ENCODE measurements around the gene KRTCAP3. TPM values are rescaled to one million over a fixed set of nuclear protein-coding genes. Genes with fewer than 3 reads are reported as not detected.

KRTCAP3 gene
- total RNA-seq, 1 experiment from 2014 or later, result 0.22 TPM

- no peak overlapping the region for H3K4me3 ChIP-seq (ENCODE audit: low read length)
- H2AFZ ChIP-seq (ENCODE audit: low read length), result no peak overlapping the region
- ChIA-PET POLR2A (ENCODE audit: unreplicated experiment) (no interaction called here), CTCF (no interaction called here)
- H3K9ac ChIP-seq (ENCODE audit: low read length), result no peak overlapping the region
- no peaks in the 10 kb centered on the region for H3K79me2 ChIP-seq (ENCODE audit: low read length)
- DNase-seq, result no peak
- no peaks in the 10 kb centered on the region for H4K20me1 ChIP-seq (ENCODE audit: low read length)
- no peaks in the 10 kb centered on the region for H3K27me3 ChIP-seq (ENCODE audit: low read length)
- TF ChIP-seq CTCF (conservative IDR thresholded peaks at IDR 0.05; ENCODE audit: low read depth, low read length) (no peak), EZH2 (IDR thresholded peaks at IDR 0.05; ENCODE audit: low read length, unreplicated experiment) (no peak), EZH2phosphoT487 (IDR thresholded peaks at IDR 0.05; ENCODE audit: borderline replicate concordance, low read length) (no peak)
- no peaks in the 10 kb centered on the region for H3F3A ChIP-seq (ENCODE audit: low read length, unreplicated experiment)
- H3K4me1 ChIP-seq (ENCODE audit: insufficient read depth, low read length), result peaks cover 11% of the 10 kb centered on the region
- H3K9me3 ChIP-seq (ENCODE audit: low read length), result no peaks in the 10 kb centered on the region
- peaks cover 24% of the 10 kb centered on the region for H3K36me3 ChIP-seq (ENCODE audit: low read depth, low read length)
- H3K27ac ChIP-seq (ENCODE audit: low read length), result no peak overlapping the region
- intact Hi-C loops (cut with micrococcal nuclease), result no loop called here
- H3K9me2 ChIP-seq (replicated peaks; ENCODE audit: low read length), result no peaks in the 10 kb centered on the region
- ATAC-seq, result peak; percentile 23; the same call in 1 of the 2 replicates
- BruUV-seq (replicated peaks), result no TSS peak
- H3K4me2 ChIP-seq (ENCODE audit: low read length), result no peak overlapping the region
Measured at GRCh38 chr2:27442920-27443282, 720 bp downstream of the KRTCAP3 start.

- DNase-seq (no peak), ATAC-seq (no peak)
- no peak overlapping the region for H3K4me3 ChIP-seq (ENCODE audit: low read length)
- H3F3A ChIP-seq (ENCODE audit: low read length, unreplicated experiment), result no peaks in the 10 kb centered on the region
- H4K20me1 ChIP-seq (ENCODE audit: low read length), result no peaks in the 10 kb centered on the region
- no peak overlapping the region for H3K9ac ChIP-seq (ENCODE audit: low read length)
- peak overlapping the region; percentile 61; the same call in 1 of the 2 replicates for H3K27ac ChIP-seq (ENCODE audit: low read length)
- ChIA-PET CTCF (no interaction called here), POLR2A (ENCODE audit: unreplicated experiment) (no interaction called here)
- H3K79me2 ChIP-seq (ENCODE audit: low read length), result no peaks in the 10 kb centered on the region
- intact Hi-C loops (cut with micrococcal nuclease), result no loop called here
- no peak overlapping the region for H3K4me2 ChIP-seq (ENCODE audit: low read length)
- BruUV-seq (replicated peaks), result no TSS peak
- peaks cover 15% of the 10 kb centered on the region for H3K36me3 ChIP-seq (ENCODE audit: low read depth, low read length)
- TF ChIP-seq EZH2phosphoT487 (IDR thresholded peaks at IDR 0.05; ENCODE audit: borderline replicate concordance, low read length) (no peak), EZH2 (IDR thresholded peaks at IDR 0.05; ENCODE audit: low read length, unreplicated experiment) (no peak), CTCF (conservative IDR thresholded peaks at IDR 0.05; ENCODE audit: low read depth, low read length) (no peak)
- peaks cover 11% of the 10 kb centered on the region for H3K4me1 ChIP-seq (ENCODE audit: insufficient read depth, low read length)
- H3K9me2 ChIP-seq (replicated peaks; ENCODE audit: low read length), result no peaks in the 10 kb centered on the region
- no peaks in the 10 kb centered on the region for H3K27me3 ChIP-seq (ENCODE audit: low read length)
- no peaks in the 10 kb centered on the region for H3K9me3 ChIP-seq (ENCODE audit: low read length)
- H2AFZ ChIP-seq (ENCODE audit: low read length), result no peak overlapping the region
Measured at GRCh38 chr2:27445155-27445554, 3.0 kb downstream of the KRTCAP3 start.

- Histone ChIP-seq H4K20me1 (ENCODE audit: low read length) (no peaks in the 10 kb centered on the region), H3K4me1 (ENCODE audit: insufficient read depth, low read length) (peaks cover 11% of the 10 kb centered on the region), H3K9me3 (ENCODE audit: low read length) (no peaks in the 10 kb centered on the region), H3K9me2 (replicated peaks; ENCODE audit: low read length) (no peaks in the 10 kb centered on the region), H3K36me3 (ENCODE audit: low read depth, low read length) (peaks cover 10% of the 10 kb centered on the region), H2AFZ (ENCODE audit: low read length) (no peak overlapping the region), H3K4me3 (ENCODE audit: low read length) (no peak overlapping the region), H3K27me3 (ENCODE audit: low read length) (no peaks in the 10 kb centered on the region), H3K27ac (ENCODE audit: low read length) (peak overlapping the region; percentile 61), H3K79me2 (ENCODE audit: low read length) (no peaks in the 10 kb centered on the region), H3K4me2 (ENCODE audit: low read length) (peak overlapping the region; percentile 30; the same call in 1 of the 2 replicates), H3K9ac (ENCODE audit: low read length) (no peak overlapping the region), H3F3A (ENCODE audit: low read length, unreplicated experiment) (no peaks in the 10 kb centered on the region)
- no TSS peak for BruUV-seq (replicated peaks)
- CTCF ChIA-PET, result no interaction called here
- POLR2A ChIA-PET (ENCODE audit: unreplicated experiment), result interaction anchor here (0.6 to 0.7 kb wide), 2 partner anchors 185 to 237 kb away, joined by 6 to 8 read pairs; no protein-coding TSS in a partner anchor
- ATAC-seq (no peak), DNase-seq (no peak)
- intact Hi-C loops (cut with micrococcal nuclease), result no loop called here
- TF ChIP-seq CTCF (conservative IDR thresholded peaks at IDR 0.05; ENCODE audit: low read depth, low read length) (no peak), EZH2phosphoT487 (IDR thresholded peaks at IDR 0.05; ENCODE audit: borderline replicate concordance, low read length) (no peak), EZH2 (IDR thresholded peaks at IDR 0.05; ENCODE audit: low read length, unreplicated experiment) (no peak)
Measured at GRCh38 chr2:27445615-27446014, 3.4 kb downstream of the KRTCAP3 start.

Measured in PC-3 (cell line).